Left cardiac atrium (tissue), 4 donors: ENCODE data around the gene VSIG4. TPM values are rescaled to one million over a fixed set of nuclear protein-coding genes. Genes with fewer than 3 reads are reported as not detected.

ENCODE experiments used
- ATAC-seq, 2 donors: fragments of 200-7000 bp; cut with Tn5 transposase; one replicate each; pipeline ENCODE4 v1.9.1; 2020; ENCODE audit warnings: mild to moderate bottlenecking in 2 of 2, moderate library complexity in 2 of 2
- DNase-seq: peaks from one replicate; pipeline ENCODE4 v3.0.0-alpha.2; 2020
- intact Hi-C, 2 donors: fragments of 100-400 bp; cut with DNase I; formaldehyde crosslinking; loops; one replicate each; pipeline versions ENCODE4 v1.14.1 to v1.15.1; 2022 to 2023
- total RNA-seq, 2 donors: library from RNA; stranded (reverse); fragmentation: NEBNext Ultra II Directional; extraction: Animal tissue kit (Norgen Biotek cat#: 25700); gene quantifications; one replicate each; pipeline ENCODE4 v1.2.1, GENCODE V29; 2021
- donor health status: DM: no; HTN: yes; CAD: no.
- donor health status: DM: no; HTN: yes; CAD: no; lungs with severe emphysema.
- donor health status: DM: yes; HTN: yes; CAD: no.
- donor health status: Dilated cardiomyopathy.

Gene VSIG4
- total RNA-seq, 2 donors from 2014 or later = 76.3 to 182 TPM

- DNase-seq (no peak), ATAC-seq (no peak)
- intact Hi-C loops = no loop called here
Measured at GRCh38 chrX:66014556-66014955, 25.3 kb downstream of the VSIG4 start.

GRCh38 chrX:66014084-66014483, 25.8 kb downstream of the VSIG4 start:
- ATAC-seq = no peak
- intact Hi-C loops = no loop called here
- DNase-seq = no peak

GRCh38 chrX:66013194-66013816, 26.6 kb downstream of the VSIG4 start:
- no peak for DNase-seq
- intact Hi-C loops = no loop called here
- peak in 1 of 2 donors; percentile 45 for ATAC-seq

- ATAC-seq (no peak), DNase-seq (no peak)
- intact Hi-C loops = no loop called here
Measured at GRCh38 chrX:66012094-66012534, 27.8 kb downstream of the VSIG4 start.

- DNase-seq = no peak
- intact Hi-C loops = no loop called here
- no peak for ATAC-seq
Measured at GRCh38 chrX:66009231-66009845, 30.5 kb downstream of the VSIG4 start.

GRCh38 chrX:66008328-66008970, 31.4 kb downstream of the VSIG4 start:
- intact Hi-C loops = no loop called here
- no peak for DNase-seq
- no peak for ATAC-seq

GRCh38 chrX:66007851-66008250, 32.0 kb downstream of the VSIG4 start:
- intact Hi-C loops = no loop called here
- DNase-seq (no peak), ATAC-seq (no peak)

- no peak for ATAC-seq
- intact Hi-C loops = no loop called here
- DNase-seq = no peak
Measured at GRCh38 chrX:66005830-66006449, 33.9 kb downstream of the VSIG4 start.

- intact Hi-C loops = no loop called here
- DNase-seq = no peak
- ATAC-seq = no peak
Measured at GRCh38 chrX:66004928-66005829, 34.7 kb downstream of the VSIG4 start.

- DNase-seq = no peak
- intact Hi-C loops = no loop called here
- no peak for ATAC-seq
Measured at GRCh38 chrX:66002824-66003680, 36.8 kb downstream of the VSIG4 start.

GRCh38 chrX:66001596-66001995, 38.3 kb downstream of the VSIG4 start:
- intact Hi-C loops = no loop called here
- DNase-seq = no peak
- ATAC-seq = no peak

- intact Hi-C loops = no loop called here
- DNase-seq = no peak
- no peak for ATAC-seq
Measured at GRCh38 chrX:66000628-66001272, 39.1 kb downstream of the VSIG4 start.

GRCh38 chrX:66000178-66000577, 39.7 kb downstream of the VSIG4 start:
- DNase-seq (no peak), ATAC-seq (no peak)
- intact Hi-C loops = no loop called here

GRCh38 chrX:65999563-66000148, 40.2 kb downstream of the VSIG4 start:
- ATAC-seq = no peak
- DNase-seq = no peak
- intact Hi-C loops = no loop called here

GRCh38 chrX:65999029-65999562, 40.8 kb downstream of the VSIG4 start:
- ATAC-seq = no peak
- DNase-seq = no peak
- intact Hi-C loops = no loop called here

GRCh38 chrX:65997978-65998717, 41.7 kb downstream of the VSIG4 start:
- intact Hi-C loops = no loop called here
- ATAC-seq (no peak), DNase-seq (no peak)
